HCT116 (cell line): ENCODE data around the gene VCAN. TPM values are rescaled to one million over a fixed set of nuclear protein-coding genes. Genes with fewer than 3 reads are reported as not detected.

Source experiments
- ATAC-seq: fragments of 200-7000 bp; cut with Tn5 transposase; 2 replicates; pipeline ENCODE4 v1.9.1; 2020; ENCODE audit warnings: mild to moderate bottlenecking, moderate library complexity
- BruUV-seq: library from RNA; stranded (reverse); fragments of 400-500 nt; replicated peaks from 2 replicates; lab custom pipeline; 2021; lab: Mats Ljungman, UMichigan
- CTCF ChIA-PET: fragments of 300-600 bp; sonication (Branson Sonifier 250); formaldehyde crosslinking; loops from one replicate; lab custom pipeline; 2021; ENCODE audit warnings: antibody characterized with exemption; lab: Charles Lee
- POLR2A ChIA-PET: fragments of 300-600, 350-600 bp; sonication (Branson Sonifier 250); formaldehyde crosslinking; loops from one replicate; lab custom pipeline; 2021; ENCODE audit warnings: antibody characterized with exemption; lab: Charles Lee
- RAD21 ChIA-PET, 2 experiments: fragments of 300-600 bp; sonication (Branson Sonifier 250); formaldehyde crosslinking; loops; one replicate each; lab custom pipeline; 2023; ENCODE audit warnings: low total read pairs in 2 of 2; ENCODE audit not compliant: uncharacterized antibody in 2 of 2, unreplicated experiment in 2 of 2, low non-redundant PET in 1 of 2; lab: Charles Lee
- DNase-seq: peaks from one replicate; pipeline ENCODE4 v3.0.0-alpha.2; 2010; ENCODE audit warnings: low read depth, low spot score
- H2AFZ ChIP-seq: fragments of 200-600 bp; shearing (Covaris generic), sonication (generic); 2 replicates; pipeline ENCODE4 v1.6.1; 2017; ENCODE audit warnings: low read depth, mixed run types, mixed read lengths, antibody characterized with exemption, low read length; ENCODE audit not compliant: poor library complexity, severe bottlenecking
- H3K27ac ChIP-seq: 2 replicates; pipeline ENCODE4 v1.5.1; 2012; ENCODE audit warnings: low read depth, low read length
- H3K27me3 ChIP-seq: fragments of 200-600 bp; sonication (generic); 2 replicates; pipeline ENCODE4 v1.6.1; 2016; ENCODE audit warnings: mixed run types, low read length, mixed read lengths; ENCODE audit not compliant: insufficient read depth
- H3K36me3 ChIP-seq, 2 experiments: fragments of 200-500 bp in 1 of 2; fragments of 200-600 bp in 1 of 2; sonication (Bioruptor generic) in 1 of 2; sonication (generic) in 1 of 2; 2 replicates each; pipeline versions ENCODE4 v1.5.1 to v1.6.1; 2014 to 2016; ENCODE audit warnings: low read length in 2 of 2, inconsistent platforms in 1 of 2, mixed read lengths in 1 of 2, mixed run types in 1 of 2; ENCODE audit not compliant: insufficient read depth in 2 of 2, control insufficient read depth in 1 of 2
- H3K4me1 ChIP-seq, 2 experiments: fragments of 200-600 bp in 1 of 2; sonication (generic) in 1 of 2; 2 replicates each; pipeline versions ENCODE4 v1.5.1 to v1.6.1; 2012 to 2017; ENCODE audit warnings: low read length in 2 of 2, inconsistent platforms in 1 of 2, mild to moderate bottlenecking in 1 of 2, mixed read lengths in 1 of 2, mixed run types in 1 of 2, moderate library complexity in 1 of 2; ENCODE audit not compliant: insufficient read depth in 2 of 2, control insufficient read depth in 1 of 2
- H3K4me2 ChIP-seq: fragments of 200-600 bp; sonication (generic); 2 replicates; pipeline ENCODE4 v1.6.1; 2017; ENCODE audit warnings: mixed run types, low read length, mixed read lengths
- H3K4me3 ChIP-seq, 2 experiments: fragments of 200-600 bp in 1 of 2; sonication (generic) in 1 of 2; replicated peaks in 1 of 2; 2 replicates each; pipeline ENCODE4 v1.5.1; 2011 to 2016; ENCODE audit warnings: low read length in 2 of 2, control low read depth in 1 of 2, low read depth in 1 of 2, mild to moderate bottlenecking in 1 of 2, mixed read lengths in 1 of 2, mixed run types in 1 of 2
- H3K79me2 ChIP-seq: fragments of 200-600 bp; sonication (generic); 2 replicates; pipeline ENCODE4 v1.6.1; 2017; ENCODE audit warnings: mild to moderate bottlenecking, mixed run types, low read length, moderate library complexity, mixed read lengths; ENCODE audit not compliant: insufficient read depth
- H3K9ac ChIP-seq: fragments of 200-600 bp; sonication (generic); 2 replicates; pipeline ENCODE4 v1.6.1; 2016; ENCODE audit warnings: low read length, mixed read lengths
- H3K9me2 ChIP-seq: fragments of 200-600 bp; sonication (generic), shearing (Covaris generic); 2 replicates; pipeline ENCODE4 v1.6.1; 2017; ENCODE audit warnings: mixed run types, mild to moderate bottlenecking, moderate library complexity; ENCODE audit not compliant: insufficient read depth
- H3K9me3 ChIP-seq, 2 experiments: fragments of 200-500 bp in 1 of 2; fragments of 200-600 bp in 1 of 2; sonication (Bioruptor generic) in 1 of 2; sonication (generic) in 1 of 2; 2 replicates each; pipeline ENCODE4 v1.6.1; 2014 to 2017; ENCODE audit warnings: low read length in 2 of 2, mixed read lengths in 2 of 2, inconsistent platforms in 1 of 2, low read depth in 1 of 2, mild to moderate bottlenecking in 1 of 2, mixed run types in 1 of 2, moderate library complexity in 1 of 2; ENCODE audit not compliant: control insufficient read depth in 1 of 2, insufficient read depth in 1 of 2
- H4K20me1 ChIP-seq: fragments of 200-600 bp; sonication (generic), shearing (Covaris generic); 2 replicates; pipeline ENCODE4 v1.6.1; 2017; ENCODE audit warnings: mixed run types, mild to moderate bottlenecking, moderate library complexity; ENCODE audit not compliant: insufficient read depth
- ATF3 ChIP-seq: IDR thresholded peaks from 2 replicates; pipeline ENCODE4 v1.6.1; 2012
- CBX3 ChIP-seq: IDR thresholded peaks from 2 replicates; pipeline ENCODE4 v1.6.1; 2012; ENCODE audit warnings: low read depth
- CEBPB ChIP-seq: IDR thresholded peaks from 2 replicates; pipeline ENCODE4 v1.6.1; 2012; ENCODE audit warnings: low read depth
- CTCF ChIP-seq, 3 experiments: fragments of 200-600 bp in 1 of 3; sonication (generic) in 1 of 3; IDR thresholded peaks in 2 of 3; conservative IDR thresholded peaks in 1 of 3; 2 replicates each; pipeline ENCODE4 v1.5.1; 2012 to 2017; ENCODE audit warnings: low read depth in 2 of 3, low read length in 2 of 3, antibody characterized with exemption in 1 of 3, borderline replicate concordance in 1 of 3, control low read depth in 1 of 3, mild to moderate bottlenecking in 1 of 3, mixed read lengths in 1 of 3, mixed run types in 1 of 3, moderate library complexity in 1 of 3; ENCODE audit not compliant: insufficient read depth in 1 of 3
- EGR1 ChIP-seq: IDR thresholded peaks from 2 replicates; pipeline ENCODE4 v1.6.1; 2012; ENCODE audit warnings: low read depth
- ELF1 ChIP-seq: IDR thresholded peaks from 2 replicates; pipeline ENCODE4 v1.6.1; 2012; ENCODE audit warnings: low read depth, borderline replicate concordance
- EZH2 ChIP-seq: fragments of 200-600 bp; sonication (generic); IDR thresholded peaks from 2 replicates; pipeline ENCODE4 v1.6.1; 2017; ENCODE audit warnings: antibody characterized with exemption, mixed run types
- EZH2phosphoT487 ChIP-seq: fragments of 200-600 bp; IDR thresholded peaks from 2 replicates; pipeline ENCODE4 v1.6.1; 2018; ENCODE audit warnings: antibody characterized with exemption, borderline replicate concordance
- FOSL1 ChIP-seq: IDR thresholded peaks from 2 replicates; pipeline ENCODE4 v1.6.1; 2012; ENCODE audit warnings: low read depth
- POLR2A ChIP-seq: IDR thresholded peaks from 2 replicates; pipeline ENCODE4 v1.7.0; 2011; ENCODE audit warnings: borderline replicate concordance; ENCODE audit not compliant: insufficient read depth, insufficient read length; ENCODE audit errors: extremely low read depth
- RAD21 ChIP-seq: IDR thresholded peaks from 2 replicates; pipeline ENCODE4 v1.6.1; 2012; ENCODE audit warnings: low read depth, mild to moderate bottlenecking
- REST ChIP-seq: IDR thresholded peaks from 2 replicates; pipeline ENCODE4 v1.6.1; 2012; ENCODE audit warnings: low read depth
- SIN3A ChIP-seq: IDR thresholded peaks from 2 replicates; pipeline ENCODE4 v1.6.1; 2012; ENCODE audit warnings: low read depth
- SP1 ChIP-seq: IDR thresholded peaks from 2 replicates; pipeline ENCODE4 v1.6.1; 2012; ENCODE audit warnings: low read depth
- SRF ChIP-seq: IDR thresholded peaks from 2 replicates; pipeline ENCODE4 v1.6.1; 2012; ENCODE audit warnings: low read depth
- TCF7L2 ChIP-seq: IDR thresholded peaks from 2 replicates; pipeline ENCODE4 v1.7.0; 2011; ENCODE audit warnings: borderline replicate concordance, inconsistent platforms; ENCODE audit not compliant: insufficient read depth, insufficient read length; ENCODE audit errors: extremely low read depth
- YY1 ChIP-seq: IDR thresholded peaks from 2 replicates; pipeline ENCODE4 v1.6.1; 2011; ENCODE audit warnings: low read length, low read depth, moderate library complexity, mild to moderate bottlenecking; ENCODE audit not compliant: insufficient replicate concordance; ENCODE audit errors: extremely low read depth
- ZBTB33 ChIP-seq: IDR thresholded peaks from 2 replicates; pipeline ENCODE4 v1.6.1; 2011; ENCODE audit warnings: mild to moderate bottlenecking, low read length, moderate library complexity; ENCODE audit not compliant: insufficient replicate concordance; ENCODE audit errors: extremely low read depth
- ZFX ChIP-seq: fragments of 450-650 bp; IDR thresholded peaks from 2 replicates; pipeline ENCODE4 v1.6.1; 2017
- ZNF274 ChIP-seq: fragments of 200-500 bp; sonication (Bioruptor generic); IDR thresholded peaks from 2 replicates; pipeline ENCODE4 v1.6.1; 2014; ENCODE audit warnings: mild to moderate bottlenecking, low read depth, low read length, inconsistent platforms
- intact Hi-C: fragments of 100-400 bp; cut with micrococcal nuclease; formaldehyde crosslinking; loops from 2 replicates; pipeline ENCODE4 v1.10.0; 2022
- total RNA-seq: library from RNA; stranded (reverse); gene quantifications from one replicate; pipeline ENCODE4 v1.2.1, GENCODE V29; 2021; ENCODE audit not compliant: unreplicated experiment

The VCAN gene
- total RNA-seq, 1 experiment from 2014 or later: 49.9 TPM

GRCh38 chr5:83577036-83577636 is 105.6 kb downstream of the VCAN start:
- Histone ChIP-seq H3K9me3 (no peaks in the 10 kb centered on the region), H4K20me1 (no peaks in the 10 kb centered on the region), H3K4me3 (peak overlapping the region in 1 of 2 experiments; percentile 31; a peak in 2 of 4 replicates), H3K9ac (peak overlapping the region; percentile 40; the same call in 1 of the 2 replicates), H3K36me3 (peaks cover 0 to 4% of the 10 kb centered on the region in 2 experiments; a peak in 1 of 4 replicates), H3K4me2 (peak overlapping the region; percentile 72), H3K27me3 (no peaks in the 10 kb centered on the region), H3K79me2 (no peaks in the 10 kb centered on the region), H3K9me2 (no peaks in the 10 kb centered on the region), H2AFZ (peak overlapping the region; percentile 95), H3K27ac (peak overlapping the region; percentile 62; the same call in 1 of the 2 replicates), H3K4me1 (peaks cover 22 to 30% of the 10 kb centered on the region in 2 experiments; a peak in 3 of 4 replicates)
- CTCF ChIA-PET: no interaction called here
- RAD21 ChIA-PET: no interaction called here
- intact Hi-C loops: no loop called here
- POLR2A ChIA-PET: no interaction called here
- BruUV-seq: no TSS peak
- peak; percentile 73 for DNase-seq
- peak; percentile 78 for ATAC-seq
- TF ChIP-seq SIN3A (no peak), ATF3 (no peak), POLR2A (no peak), EZH2phosphoT487 (no peak), TCF7L2 (peak; percentile 13), ZNF274 (no peak), SP1 (peak; percentile 64), EGR1 (0 out of 2 replicates have a peak, but pooled peaks have one; percentile 11), ZFX (no peak), ZBTB33 (no peak), CTCF (IDR thresholded peaks at IDR 0.05 in 2 of 3, conservative IDR thresholded peaks at IDR 0.05 in 1 of 3; ENCODE audit: borderline replicate concordance in 1 of 3, insufficient read depth in 1 of 3, low read depth in 2 of 3, low read length in 2 of 3) (no peak), SRF (no peak), CBX3 (no peak), FOSL1 (peak; percentile 77), REST (no peak), RAD21 (no peak), YY1 (no peak), CEBPB (no peak), EZH2 (no peak), ELF1 (no peak)
